HepG2 (cell line): Measurements from ENCODE around the gene SOBP. TPM values are rescaled to one million over a fixed set of nuclear protein-coding genes. Genes with fewer than 3 reads are reported as not detected.

Source experiments
- ARNT ChIP-seq: fragments of 450-650 bp; IDR thresholded peaks from 2 replicates; pipeline ENCODE4 v1.6.1; 2017
- DNMT3B ChIP-seq: conservative IDR thresholded peaks from 2 replicates; pipeline ENCODE4 v1.6.1; 2016; ENCODE audit warnings: missing biosample characterization, control low read depth
- FOXC1 ChIP-seq: sonication (generic); formaldehyde crosslinking; IDR thresholded peaks from 2 replicates; pipeline ENCODE4 v1.8.0; 2022; ENCODE audit warnings: mild to moderate bottlenecking, missing genetic modification reagents, borderline replicate concordance
- HDAC2 ChIP-seq: sonication (generic); formaldehyde crosslinking; IDR thresholded peaks from 2 replicates; pipeline ENCODE4 v1.4.0; 2020; ENCODE audit warnings: missing genetic modification reagents
- HNRNPK ChIP-seq: fragments of 200-400 bp; formaldehyde crosslinking; IDR thresholded peaks from 2 replicates; pipeline ENCODE4 v1.6.1; 2018; ENCODE audit warnings: low read length, low read depth, moderate library complexity, mild to moderate bottlenecking; ENCODE audit not compliant: poor library complexity, severe bottlenecking
- KDM2A ChIP-seq: sonication (generic); formaldehyde crosslinking; IDR thresholded peaks from 2 replicates; pipeline ENCODE4 v1.4.0; 2020; ENCODE audit warnings: low read depth, missing genetic modification reagents, borderline replicate concordance
- MIER2 ChIP-seq: IDR thresholded peaks from 2 replicates; pipeline ENCODE4 v1.6.1; 2016; ENCODE audit warnings: missing biosample characterization, missing genetic modification reagents
- NFATC3 ChIP-seq: sonication (generic); formaldehyde crosslinking; IDR thresholded peaks from 2 replicates; pipeline ENCODE4 v1.5.1; 2020; ENCODE audit warnings: mild to moderate bottlenecking, missing genetic modification reagents
- NKX3-1 ChIP-seq: sonication (generic); formaldehyde crosslinking; IDR thresholded peaks from 2 replicates; pipeline ENCODE4 v1.5.0; 2020; ENCODE audit warnings: missing genetic modification reagents
- PHF5A ChIP-seq: IDR thresholded peaks from one replicate; pipeline ENCODE4 v1.6.1; 2018; ENCODE audit warnings: low read depth, missing genetic modification reagents; ENCODE audit not compliant: unreplicated experiment
- RAD21 ChIP-seq: fragments of 450-650 bp; formaldehyde crosslinking; IDR thresholded peaks from 2 replicates; pipeline ENCODE4 v1.5.0; 2020; ENCODE audit warnings: mild to moderate bottlenecking
- TEAD2 ChIP-seq: sonication (generic); formaldehyde crosslinking; IDR thresholded peaks from 2 replicates; pipeline ENCODE4 v1.9.0; 2021; ENCODE audit warnings: missing genetic modification reagents
- ZIK1 ChIP-seq: sonication (generic); formaldehyde crosslinking; IDR thresholded peaks from 2 replicates; pipeline ENCODE4 v1.5.0; 2020; ENCODE audit warnings: mild to moderate bottlenecking, low read depth, missing genetic modification reagents, borderline replicate concordance
- ZNF17 ChIP-seq: sonication (generic); formaldehyde crosslinking; IDR thresholded peaks from 2 replicates; pipeline ENCODE4 v1.5.0; 2020; ENCODE audit warnings: mild to moderate bottlenecking, missing genetic modification reagents
- ZNF24 ChIP-seq: fragments of 450-650 bp; IDR thresholded peaks from 2 replicates; pipeline ENCODE4 v1.6.1; 2017; ENCODE audit warnings: antibody characterized with exemption, mild to moderate bottlenecking
- ZNF772 ChIP-seq: sonication (generic); formaldehyde crosslinking; IDR thresholded peaks from 2 replicates; pipeline ENCODE4 v1.5.0; 2020; ENCODE audit warnings: mild to moderate bottlenecking, missing genetic modification reagents
- ZNF816 ChIP-seq: sonication (generic); formaldehyde crosslinking; IDR thresholded peaks from 2 replicates; pipeline ENCODE4 v1.8.0; 2022; ENCODE audit warnings: missing genetic modification reagents, mild to moderate bottlenecking, borderline replicate concordance
- ZNF879 ChIP-seq: sonication (generic); formaldehyde crosslinking; IDR thresholded peaks from 2 replicates; pipeline ENCODE4 v1.8.1; 2023; ENCODE audit warnings: missing genetic modification reagents
- polyA plus RNA-seq, 8 experiments: library from polyadenylated mRNA; depleted of rRNA in 3 of 8; stranded (reverse) in 7 of 8; unstranded in 1 of 8; fragments of >200 nt; fragmentation: Illumina TruSeq in 4 of 8; extraction: Trizol in 4 of 8; gene quantifications; 2 replicates each; pipeline versions ENCODE4 v1.2.1 to v1.2.3, GENCODE V29; 2011 to 2016; ENCODE audit warnings: low read depth in 4 of 8, missing spikeins in 1 of 8, mixed read lengths in 1 of 8; ENCODE audit not compliant: insufficient read depth in 1 of 8
- total RNA-seq, 5 experiments: library from RNA; depleted of rRNA; stranded (reverse); fragments of >200 nt; fragmentation: Illumina TruSeq; extraction: Trizol; gene quantifications; 2 replicates each; pipeline ENCODE4 v1.2.3, GENCODE V29; 2016; ENCODE audit warnings: low read depth in 1 of 5
- TF ChIP-seq, protein P1 (sequence below): fragments of 450-650 bp; IDR thresholded peaks from 2 replicates; pipeline ENCODE4 v1.6.1; 2016
- TF ChIP-seq, protein P2 (sequence below): sonication (generic); formaldehyde crosslinking; IDR thresholded peaks from 2 replicates; pipeline ENCODE4 v1.5.1; 2020; ENCODE audit warnings: mild to moderate bottlenecking, moderate library complexity, missing genetic modification reagents
- TF ChIP-seq, protein P3 (sequence below): sonication (generic); formaldehyde crosslinking; IDR thresholded peaks from 2 replicates; pipeline ENCODE4 v1.5.0; 2020; ENCODE audit warnings: mild to moderate bottlenecking, missing genetic modification reagents, borderline replicate concordance

Gene SOBP
- total and polyA plus RNA-seq, 2 of the 13 experiments (the other 11 are each of a cell fraction or from before 2014, with no cell fraction given): 1.5 to 6.9 TPM

GRCh38 chr6:107458672-107459282, 31.1 kb upstream of the SOBP start (continued):
- TF ChIP-seq TEAD2 (no peak), HDAC2 (CRISPR knock-in tag) (no peak), NKX3-1 (no peak), PHF5A (CRISPR knock-in tag) (no peak), ZNF24 (no peak), ZIK1 (CRISPR knock-in tag) (no peak), ZNF17 (CRISPR knock-in tag) (no peak), ZNF816 (CRISPR knock-in tag) (no peak), ZNF879 (CRISPR knock-in tag) (no peak), DNMT3B (no peak), ARNT (no peak), MIER2 (no peak), HNRNPK (no peak), ZNF772 (CRISPR knock-in tag) (no peak), RAD21 (CRISPR knock-in tag) (no peak), FOXC1 (CRISPR knock-in tag) (0 out of 2 replicates have a peak, but pooled peaks have one; percentile 61), NFATC3 (CRISPR knock-in tag) (0 out of 2 replicates have a peak, but pooled peaks have one; percentile 49), KDM2A (no peak)
- TF ChIP-seq, protein P1, sequence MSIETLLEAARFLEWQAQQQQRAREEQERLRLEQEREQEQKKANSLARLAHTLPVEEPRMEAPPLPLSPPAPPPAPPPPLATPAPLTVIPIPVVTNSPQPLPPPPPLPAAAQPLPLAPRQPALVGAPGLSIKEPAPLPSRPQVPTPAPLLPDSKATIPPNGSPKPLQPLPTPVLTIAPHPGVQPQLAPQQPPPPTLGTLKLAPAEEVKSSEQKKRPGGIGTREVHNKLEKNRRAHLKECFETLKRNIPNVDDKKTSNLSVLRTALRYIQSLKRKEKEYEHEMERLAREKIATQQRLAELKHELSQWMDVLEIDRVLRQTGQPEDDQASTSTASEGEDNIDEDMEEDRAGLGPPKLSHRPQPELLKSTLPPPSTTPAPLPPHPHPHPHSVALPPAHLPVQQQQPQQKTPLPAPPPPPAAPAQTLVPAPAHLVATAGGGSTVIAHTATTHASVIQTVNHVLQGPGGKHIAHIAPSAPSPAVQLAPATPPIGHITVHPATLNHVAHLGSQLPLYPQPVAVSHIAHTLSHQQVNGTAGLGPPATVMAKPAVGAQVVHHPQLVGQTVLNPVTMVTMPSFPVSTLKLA: no peak
- TF ChIP-seq, protein P2, sequence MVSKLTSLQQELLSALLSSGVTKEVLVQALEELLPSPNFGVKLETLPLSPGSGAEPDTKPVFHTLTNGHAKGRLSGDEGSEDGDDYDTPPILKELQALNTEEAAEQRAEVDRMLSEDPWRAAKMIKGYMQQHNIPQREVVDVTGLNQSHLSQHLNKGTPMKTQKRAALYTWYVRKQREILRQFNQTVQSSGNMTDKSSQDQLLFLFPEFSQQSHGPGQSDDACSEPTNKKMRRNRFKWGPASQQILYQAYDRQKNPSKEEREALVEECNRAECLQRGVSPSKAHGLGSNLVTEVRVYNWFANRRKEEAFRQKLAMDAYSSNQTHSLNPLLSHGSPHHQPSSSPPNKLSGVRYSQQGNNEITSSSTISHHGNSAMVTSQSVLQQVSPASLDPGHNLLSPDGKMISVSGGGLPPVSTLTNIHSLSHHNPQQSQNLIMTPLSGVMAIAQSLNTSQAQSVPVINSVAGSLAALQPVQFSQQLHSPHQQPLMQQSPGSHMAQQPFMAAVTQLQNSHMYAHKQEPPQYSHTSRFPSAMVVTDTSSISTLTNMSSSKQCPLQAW (CRISPR knock-in tag): no peak
- TF ChIP-seq, protein P3, sequence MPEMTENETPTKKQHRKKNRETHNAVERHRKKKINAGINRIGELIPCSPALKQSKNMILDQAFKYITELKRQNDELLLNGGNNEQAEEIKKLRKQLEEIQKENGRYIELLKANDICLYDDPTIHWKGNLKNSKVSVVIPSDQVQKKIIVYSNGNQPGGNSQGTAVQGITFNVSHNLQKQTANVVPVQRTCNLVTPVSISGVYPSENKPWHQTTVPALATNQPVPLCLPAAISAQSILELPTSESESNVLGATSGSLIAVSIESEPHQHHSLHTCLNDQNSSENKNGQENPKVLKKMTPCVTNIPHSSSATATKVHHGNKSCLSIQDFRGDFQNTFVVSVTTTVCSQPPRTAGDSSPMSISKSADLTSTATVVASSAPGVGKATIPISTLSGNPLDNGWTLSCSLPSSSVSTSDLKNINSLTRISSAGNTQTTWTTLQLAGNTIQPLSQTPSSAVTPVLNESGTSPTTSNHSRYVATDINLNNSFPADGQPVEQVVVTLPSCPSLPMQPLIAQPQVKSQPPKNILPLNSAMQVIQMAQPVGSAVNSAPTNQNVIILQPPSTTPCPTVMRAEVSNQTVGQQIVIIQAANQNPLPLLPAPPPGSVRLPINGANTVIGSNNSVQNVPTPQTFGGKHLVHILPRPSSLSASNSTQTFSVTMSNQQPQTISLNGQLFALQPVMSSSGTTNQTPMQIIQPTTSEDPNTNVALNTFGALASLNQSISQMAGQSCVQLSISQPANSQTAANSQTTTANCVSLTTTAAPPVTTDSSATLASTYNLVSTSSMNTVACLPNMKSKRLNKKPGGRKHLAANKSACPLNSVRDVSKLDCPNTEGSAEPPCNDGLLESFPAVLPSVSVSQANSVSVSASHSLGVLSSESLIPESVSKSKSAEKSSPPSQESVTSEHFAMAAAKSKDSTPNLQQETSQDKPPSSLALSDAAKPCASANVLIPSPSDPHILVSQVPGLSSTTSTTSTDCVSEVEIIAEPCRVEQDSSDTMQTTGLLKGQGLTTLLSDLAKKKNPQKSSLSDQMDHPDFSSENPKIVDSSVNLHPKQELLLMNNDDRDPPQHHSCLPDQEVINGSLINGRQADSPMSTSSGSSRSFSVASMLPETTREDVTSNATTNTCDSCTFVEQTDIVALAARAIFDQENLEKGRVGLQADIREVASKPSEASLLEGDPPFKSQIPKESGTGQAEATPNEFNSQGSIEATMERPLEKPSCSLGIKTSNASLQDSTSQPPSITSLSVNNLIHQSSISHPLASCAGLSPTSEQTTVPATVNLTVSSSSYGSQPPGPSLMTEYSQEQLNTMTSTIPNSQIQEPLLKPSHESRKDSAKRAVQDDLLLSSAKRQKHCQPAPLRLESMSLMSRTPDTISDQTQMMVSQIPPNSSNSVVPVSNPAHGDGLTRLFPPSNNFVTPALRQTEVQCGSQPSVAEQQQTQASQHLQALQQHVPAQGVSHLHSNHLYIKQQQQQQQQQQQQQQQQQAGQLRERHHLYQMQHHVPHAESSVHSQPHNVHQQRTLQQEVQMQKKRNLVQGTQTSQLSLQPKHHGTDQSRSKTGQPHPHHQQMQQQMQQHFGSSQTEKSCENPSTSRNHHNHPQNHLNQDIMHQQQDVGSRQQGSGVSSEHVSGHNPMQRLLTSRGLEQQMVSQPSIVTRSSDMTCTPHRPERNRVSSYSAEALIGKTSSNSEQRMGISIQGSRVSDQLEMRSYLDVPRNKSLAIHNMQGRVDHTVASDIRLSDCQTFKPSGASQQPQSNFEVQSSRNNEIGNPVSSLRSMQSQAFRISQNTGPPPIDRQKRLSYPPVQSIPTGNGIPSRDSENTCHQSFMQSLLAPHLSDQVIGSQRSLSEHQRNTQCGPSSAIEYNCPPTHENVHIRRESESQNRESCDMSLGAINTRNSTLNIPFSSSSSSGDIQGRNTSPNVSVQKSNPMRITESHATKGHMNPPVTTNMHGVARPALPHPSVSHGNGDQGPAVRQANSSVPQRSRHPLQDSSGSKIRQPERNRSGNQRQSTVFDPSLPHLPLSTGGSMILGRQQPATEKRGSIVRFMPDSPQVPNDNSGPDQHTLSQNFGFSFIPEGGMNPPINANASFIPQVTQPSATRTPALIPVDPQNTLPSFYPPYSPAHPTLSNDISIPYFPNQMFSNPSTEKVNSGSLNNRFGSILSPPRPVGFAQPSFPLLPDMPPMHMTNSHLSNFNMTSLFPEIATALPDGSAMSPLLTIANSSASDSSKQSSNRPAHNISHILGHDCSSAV (CRISPR knock-in tag): no peak
